Astrocyte of the cerebellum (primary cell): ENCODE results near the gene TMCO6.

Experiments
- DNase-seq: peaks from one replicate; pipeline ENCODE4 v3.0.0-alpha.2; 2011; ENCODE audit warnings: low read depth
- H3K4me3 ChIP-seq: 2 replicates; pipeline ENCODE4 v1.5.1; 2011; ENCODE audit warnings: mild to moderate bottlenecking, low read depth, low read length, moderate library complexity
- CTCF ChIP-seq: IDR thresholded peaks from 2 replicates; pipeline ENCODE4 v1.5.1; 2012; ENCODE audit warnings: low read length, low read depth, moderate library complexity, mild to moderate bottlenecking; ENCODE audit errors: missing control alignments
- in situ Hi-C: cut with HindIII; loops from 2 replicates; pipeline ENCODE4 v1.10.0; 2017; ENCODE audit warnings: low sequenced_read_pairs

The TMCO6 gene

GRCh38 chr5:140628711-140629110 lies 10.5 kb upstream of the TMCO6 start:
- no peak for TF ChIP-seq CTCF
- no peak for DNase-seq
- H3K4me3 ChIP-seq, result no peak overlapping the region
- in situ Hi-C loops, result no loop called here

DNA sequence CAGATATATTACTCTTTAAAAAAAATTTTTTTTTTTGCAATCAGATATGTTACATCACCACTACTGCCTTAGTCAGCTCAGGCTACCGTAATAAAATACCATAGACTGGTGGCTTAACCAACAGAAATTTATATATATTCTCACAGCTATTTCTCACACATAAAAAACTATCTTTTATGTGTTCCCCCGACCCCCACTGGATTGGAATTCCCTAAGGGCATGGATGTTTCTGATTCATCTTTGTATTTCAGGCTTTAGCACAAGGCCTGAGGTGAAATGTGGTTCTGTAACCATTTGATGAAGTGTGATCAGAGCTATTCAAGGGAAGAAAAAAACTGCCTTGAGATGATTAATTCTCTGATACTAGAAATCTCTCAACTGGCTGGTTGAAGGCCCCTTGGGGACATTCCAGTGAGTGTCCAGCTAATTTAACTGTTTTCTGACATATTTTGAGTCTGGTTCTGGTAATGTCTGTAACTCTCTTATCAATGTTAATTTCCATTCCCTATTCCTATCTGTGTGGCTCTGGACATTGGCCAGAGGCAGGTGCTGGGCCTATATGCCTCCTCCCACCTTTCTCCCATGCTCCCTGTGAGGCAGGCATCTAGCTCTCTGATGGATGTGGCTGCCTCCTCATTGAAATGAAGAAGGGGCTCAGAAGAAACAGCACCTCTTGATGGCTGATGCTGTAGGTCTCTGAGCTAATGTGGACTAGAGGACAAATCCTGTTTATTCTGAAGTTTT lies 8.8 kb upstream of the TMCO6 start:
- no peak for TF ChIP-seq CTCF
- no peak for DNase-seq
- in situ Hi-C loops, result no loop called here
- H3K4me3 ChIP-seq, result no peak overlapping the region

DNA sequence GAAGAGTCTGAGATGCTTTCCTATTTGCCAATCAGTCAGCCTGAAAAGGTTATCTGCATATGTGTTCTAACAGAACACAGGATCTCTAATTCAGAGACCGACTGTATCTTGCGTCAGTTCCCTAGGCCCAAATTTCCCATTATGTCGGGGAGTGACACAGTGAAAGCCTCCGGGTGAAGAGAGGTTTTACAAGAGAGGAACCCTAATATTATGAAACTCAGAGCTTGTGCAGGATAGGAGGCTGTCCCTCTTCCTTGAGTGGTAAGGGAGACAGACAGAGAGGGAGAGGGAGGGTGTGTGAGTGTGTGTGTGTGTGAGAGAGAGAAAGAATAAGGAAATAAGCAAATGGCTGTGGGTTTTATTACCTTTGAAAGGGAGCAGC lies 8.2 kb upstream of the TMCO6 start:
- no peak for DNase-seq

GRCh38 chr5:140631831-140632365 lies 7.4 kb upstream of the TMCO6 start:
- peak overlapping the region; percentile 30 for H3K4me3 ChIP-seq
- no peak for TF ChIP-seq CTCF
- DNase-seq, result no peak
- in situ Hi-C loops, result no loop called here

More for the DNA sequence above, 8.2 kb upstream of the TMCO6 start:
- no peak for TF ChIP-seq CTCF
- in situ Hi-C loops, result no loop called here
- no peak overlapping the region for H3K4me3 ChIP-seq

GRCh38 chr5:140632366-140633020 lies 6.8 kb upstream of the TMCO6 start:
- DNase-seq, result no peak
- in situ Hi-C loops, result no loop called here
- peak overlapping the region; percentile 30 for H3K4me3 ChIP-seq
- no peak for TF ChIP-seq CTCF

GRCh38 chr5:140633021-140633471 lies 6.2 kb upstream of the TMCO6 start, which contains the start of gene CD14:
CD14 (minus strand) TSS chr5:140633175; CDS start chr5:140633071, 104 bp downstream.
- no peak for DNase-seq
- in situ Hi-C loops, result no loop called here
- H3K4me3 ChIP-seq, result peak within 1 kb of the TSS; percentile 30
- no peak for TF ChIP-seq CTCF
